Activated naive CD8-positive, alpha-beta T cell treated with anti-CD3 and anti-CD28 coated beads for 36 hours (primary cell): ENCODE measurements around the gene SKI. TPM values are rescaled to one million over a fixed set of nuclear protein-coding genes. Genes with fewer than 3 reads are reported as not detected.

Source experiments
- DNase-seq: peaks from one replicate; pipeline ENCODE4 v3.0.0; 2021
- H3K27ac Mint-ChIP-seq: one replicate; pipeline ENCODE4 v1.8.0; 2022; ENCODE audit warnings: mild to moderate bottlenecking, moderate library complexity, mixed read lengths
- H3K27me3 Mint-ChIP-seq: one replicate; pipeline ENCODE4 v1.8.0; 2022; ENCODE audit warnings: mild to moderate bottlenecking, mixed read lengths
- H3K36me3 Mint-ChIP-seq: one replicate; pipeline ENCODE4 v1.8.0; 2021; ENCODE audit warnings: mild to moderate bottlenecking, mixed read lengths
- H3K4me1 Mint-ChIP-seq: one replicate; pipeline ENCODE4 v1.8.0; 2021; ENCODE audit warnings: mixed read lengths
- H3K4me3 Mint-ChIP-seq: one replicate; pipeline ENCODE4 v1.8.0; 2022; ENCODE audit warnings: mild to moderate bottlenecking, moderate library complexity, mixed read lengths
- H3K9me3 Mint-ChIP-seq: one replicate; pipeline ENCODE4 v1.8.0; 2022; ENCODE audit warnings: mixed read lengths
- total RNA-seq, 2 experiments: library from RNA; stranded (reverse); gene quantifications; one replicate each; pipeline ENCODE4 v1.2.3, GENCODE V29; 2021

SKI gene
- total RNA-seq, 2 experiments from 2014 or later: 25.4 to 27.3 TPM

- no peaks in the 10 kb centered on the region for H3K9me3 Mint-ChIP-seq
- peak overlapping the region; percentile 72 for H3K27ac Mint-ChIP-seq
- peaks cover 9% of the 10 kb centered on the region for H3K36me3 Mint-ChIP-seq
- no peaks in the 10 kb centered on the region for H3K27me3 Mint-ChIP-seq
- no peak for DNase-seq
- peaks cover 2% of the 10 kb centered on the region for H3K4me1 Mint-ChIP-seq
- no peak overlapping the region for H3K4me3 Mint-ChIP-seq
Observed at GRCh38 chr1:2310332-2311183, 82.4 kb downstream of the SKI start.

- H3K4me3 Mint-ChIP-seq: no peak overlapping the region
- H3K4me1 Mint-ChIP-seq: peaks cover 3% of the 10 kb centered on the region
- peak overlapping the region; percentile 72 for H3K27ac Mint-ChIP-seq
- H3K36me3 Mint-ChIP-seq: peaks cover 5% of the 10 kb centered on the region
- H3K9me3 Mint-ChIP-seq: no peaks in the 10 kb centered on the region
- DNase-seq: peak; percentile 63
- H3K27me3 Mint-ChIP-seq: no peaks in the 10 kb centered on the region
Observed at GRCh38 chr1:2311184-2312032, 83.3 kb downstream of the SKI start.

GRCh38 chr1:2312160-2312514 is 84.0 kb downstream of the SKI start:
- Mint-ChIP-seq H3K9me3 (no peaks in the 10 kb centered on the region), H3K27me3 (no peaks in the 10 kb centered on the region), H3K4me3 (no peak overlapping the region), H3K36me3 (peaks cover 5% of the 10 kb centered on the region), H3K4me1 (peaks cover 5% of the 10 kb centered on the region), H3K27ac (no peak overlapping the region)
- DNase-seq: no peak

- Mint-ChIP-seq H3K27me3 (no peaks in the 10 kb centered on the region), H3K4me1 (peaks cover 6% of the 10 kb centered on the region), H3K36me3 (peaks cover 3% of the 10 kb centered on the region), H3K4me3 (no peak overlapping the region), H3K27ac (no peak overlapping the region), H3K9me3 (no peaks in the 10 kb centered on the region)
- DNase-seq: no peak
Observed at GRCh38 chr1:2312515-2313301, 84.6 kb downstream of the SKI start.

GRCh38 chr1:2313651-2314261 is 85.6 kb downstream of the SKI start:
- Mint-ChIP-seq H3K27ac (no peak overlapping the region), H3K4me3 (no peak overlapping the region), H3K36me3 (no peaks in the 10 kb centered on the region), H3K9me3 (no peaks in the 10 kb centered on the region), H3K27me3 (no peaks in the 10 kb centered on the region), H3K4me1 (peaks cover 8% of the 10 kb centered on the region)
- DNase-seq: no peak

- no peaks in the 10 kb centered on the region for H3K27me3 Mint-ChIP-seq
- no peak overlapping the region for H3K27ac Mint-ChIP-seq
- no peaks in the 10 kb centered on the region for H3K9me3 Mint-ChIP-seq
- H3K4me1 Mint-ChIP-seq: peaks cover 8% of the 10 kb centered on the region
- no peak overlapping the region for H3K4me3 Mint-ChIP-seq
- no peaks in the 10 kb centered on the region for H3K36me3 Mint-ChIP-seq
- no peak for DNase-seq
Observed at GRCh38 chr1:2314273-2314802, 86.2 kb downstream of the SKI start.

GRCh38 chr1:2314803-2315673 is 86.9 kb downstream of the SKI start:
- peak; percentile 60 for DNase-seq
- Mint-ChIP-seq H3K27me3 (no peaks in the 10 kb centered on the region), H3K4me1 (peaks cover 8% of the 10 kb centered on the region), H3K4me3 (peak overlapping the region; percentile 53), H3K27ac (peak overlapping the region; percentile 63), H3K36me3 (no peaks in the 10 kb centered on the region), H3K9me3 (no peaks in the 10 kb centered on the region)

- Mint-ChIP-seq H3K36me3 (no peaks in the 10 kb centered on the region), H3K9me3 (no peaks in the 10 kb centered on the region), H3K27ac (peak overlapping the region; percentile 63), H3K4me1 (peaks cover 8% of the 10 kb centered on the region), H3K27me3 (no peaks in the 10 kb centered on the region), H3K4me3 (peak overlapping the region; percentile 53)
- DNase-seq: no peak
Observed at GRCh38 chr1:2315674-2316450, 87.7 kb downstream of the SKI start.

GRCh38 chr1:2316451-2316961 is 88.4 kb downstream of the SKI start:
- no peak overlapping the region for H3K27ac Mint-ChIP-seq
- H3K9me3 Mint-ChIP-seq: no peaks in the 10 kb centered on the region
- no peaks in the 10 kb centered on the region for H3K36me3 Mint-ChIP-seq

GRCh38 chr1:2317230-2318065 is 89.3 kb downstream of the SKI start:
- no peaks in the 10 kb centered on the region for H3K27me3 Mint-ChIP-seq
- H3K27ac Mint-ChIP-seq: no peak overlapping the region
- peaks cover 6% of the 10 kb centered on the region for H3K4me1 Mint-ChIP-seq
- no peaks in the 10 kb centered on the region for H3K36me3 Mint-ChIP-seq
- no peaks in the 10 kb centered on the region for H3K9me3 Mint-ChIP-seq
- no peak for DNase-seq
- peak overlapping the region; percentile 40 for H3K4me3 Mint-ChIP-seq

More at GRCh38 chr1:2316451-2316961, 88.4 kb downstream of the SKI start:
- H3K4me3 Mint-ChIP-seq: no peak overlapping the region
- peaks cover 6% of the 10 kb centered on the region for H3K4me1 Mint-ChIP-seq
- no peaks in the 10 kb centered on the region for H3K27me3 Mint-ChIP-seq
- no peak for DNase-seq

GRCh38 chr1:2318314-2319278 is 90.5 kb downstream of the SKI start:
- DNase-seq: no peak
- Mint-ChIP-seq H3K4me1 (peaks cover 6% of the 10 kb centered on the region), H3K9me3 (no peaks in the 10 kb centered on the region), H3K27me3 (no peaks in the 10 kb centered on the region), H3K4me3 (no peak overlapping the region), H3K27ac (no peak overlapping the region), H3K36me3 (no peaks in the 10 kb centered on the region)
